ENCODE data around the gene MYO1C.
A peak's percentile ranks its signal among the peaks of the same experiment; 100 is the strongest.

Gene MYO1C

DNA sequence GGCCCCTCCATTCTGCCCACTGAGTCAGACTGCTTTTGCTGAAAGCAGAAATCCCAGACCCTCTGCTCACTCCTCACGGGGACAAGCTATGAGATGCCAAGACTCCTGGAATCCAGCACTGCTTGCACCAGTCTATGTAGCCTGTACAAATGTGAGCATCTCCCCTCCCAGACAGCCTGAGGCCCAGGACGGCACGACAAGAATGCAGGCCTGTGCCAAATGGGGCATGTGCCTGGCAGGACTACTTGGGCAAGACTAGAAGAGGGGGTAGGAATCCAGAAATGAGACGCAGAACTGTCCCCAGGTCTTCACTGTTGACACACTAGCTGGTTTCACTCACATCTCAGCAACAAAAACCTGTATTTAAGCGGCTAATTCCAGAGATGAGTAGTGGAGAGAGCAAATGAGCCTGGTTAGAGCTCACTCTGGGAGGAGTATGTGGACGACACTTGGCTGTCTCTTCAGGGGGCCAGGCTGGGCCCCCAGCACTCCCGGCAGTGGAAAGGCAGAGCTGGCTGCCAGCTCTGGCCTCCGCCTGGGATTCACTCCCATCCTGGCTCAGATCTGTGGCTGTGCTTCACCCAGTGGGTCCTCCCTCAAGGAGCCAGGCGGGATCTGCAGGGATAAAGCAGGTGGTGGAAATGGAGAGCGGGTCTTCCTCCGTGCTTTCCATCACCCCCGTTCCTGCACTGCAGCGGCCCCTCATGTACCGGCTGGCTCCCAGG lies 2.9 kb upstream of the MYO1C start:
- no peaks in the 10 kb centered on the region for H3K9me3 Mint-ChIP-seq
- H3K27ac Mint-ChIP-seq: no peak overlapping the region
- H3K4me3 Mint-ChIP-seq: no peak overlapping the region
- ATAC-seq: no peak
- DNase-seq: no peak
- H3K27me3 Mint-ChIP-seq: peaks cover 5% of the 10 kb centered on the region
- H3K4me1 Mint-ChIP-seq: peaks cover 8% of the 10 kb centered on the region
- peaks cover 3% of the 10 kb centered on the region for H3K36me3 Mint-ChIP-seq (ENCODE audit: low read depth)

DNA sequence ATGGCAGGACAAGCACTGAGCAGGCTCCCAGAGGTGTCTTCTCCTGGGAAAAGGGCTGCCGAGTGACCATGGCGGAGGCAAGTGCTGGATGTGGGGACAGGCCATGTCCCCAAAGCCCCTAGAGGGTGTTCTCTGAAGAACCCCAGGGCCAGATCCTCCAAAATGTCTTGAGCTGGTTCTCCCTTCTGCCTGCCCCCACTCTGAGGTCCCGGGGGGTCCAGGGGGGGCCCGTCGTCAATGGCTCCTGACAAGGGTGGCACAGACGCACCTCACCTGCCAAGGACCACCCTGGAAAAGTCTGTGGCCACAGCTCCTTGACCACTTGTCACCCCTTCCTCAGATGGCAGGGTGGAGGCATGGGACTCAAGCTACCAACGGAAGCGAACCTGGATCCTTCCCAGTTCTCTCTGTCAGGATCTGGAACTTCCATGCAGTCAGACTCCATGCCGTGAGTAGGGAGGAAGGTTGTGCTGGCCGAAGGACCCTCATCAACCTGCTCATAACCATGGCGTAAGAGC lies 2.3 kb upstream of the MYO1C start:
- Mint-ChIP-seq H3K27ac (no peak overlapping the region), H3K4me1 (peaks cover 11% of the 10 kb centered on the region), H3K27me3 (peaks cover 6% of the 10 kb centered on the region), H3K36me3 (ENCODE audit: low read depth) (peaks cover 3% of the 10 kb centered on the region), H3K4me3 (no peak overlapping the region), H3K9me3 (no peaks in the 10 kb centered on the region)
- DNase-seq (no peak), ATAC-seq (no peak)

DNA sequence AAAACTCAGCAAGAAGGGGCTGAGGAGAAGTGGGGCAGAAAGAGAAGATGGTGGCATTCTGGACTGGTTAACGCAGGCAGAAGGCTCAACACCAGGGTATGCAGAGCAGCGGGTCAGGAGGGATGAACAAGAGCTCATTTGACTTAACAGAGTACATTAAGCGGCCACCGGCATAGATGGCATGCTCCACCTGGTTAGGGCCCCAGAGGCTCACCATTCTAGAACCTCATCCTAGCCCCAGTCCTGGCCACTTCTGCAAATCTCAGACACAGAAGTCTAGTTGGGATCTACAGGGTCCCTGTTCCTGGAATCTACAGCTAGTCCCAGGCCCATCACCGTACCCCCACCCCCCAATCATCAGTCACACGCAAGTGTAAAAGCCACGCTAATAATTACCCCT lies 1.7 kb upstream of the MYO1C start:
- no peak for DNase-seq
- Mint-ChIP-seq H3K4me1 (peaks cover 13% of the 10 kb centered on the region), H3K4me3 (no peak overlapping the region), H3K9me3 (no peaks in the 10 kb centered on the region), H3K27ac (no peak overlapping the region), H3K27me3 (peaks cover 6% of the 10 kb centered on the region), H3K36me3 (ENCODE audit: low read depth) (peaks cover 3% of the 10 kb centered on the region)
- no peak for ATAC-seq

DNA sequence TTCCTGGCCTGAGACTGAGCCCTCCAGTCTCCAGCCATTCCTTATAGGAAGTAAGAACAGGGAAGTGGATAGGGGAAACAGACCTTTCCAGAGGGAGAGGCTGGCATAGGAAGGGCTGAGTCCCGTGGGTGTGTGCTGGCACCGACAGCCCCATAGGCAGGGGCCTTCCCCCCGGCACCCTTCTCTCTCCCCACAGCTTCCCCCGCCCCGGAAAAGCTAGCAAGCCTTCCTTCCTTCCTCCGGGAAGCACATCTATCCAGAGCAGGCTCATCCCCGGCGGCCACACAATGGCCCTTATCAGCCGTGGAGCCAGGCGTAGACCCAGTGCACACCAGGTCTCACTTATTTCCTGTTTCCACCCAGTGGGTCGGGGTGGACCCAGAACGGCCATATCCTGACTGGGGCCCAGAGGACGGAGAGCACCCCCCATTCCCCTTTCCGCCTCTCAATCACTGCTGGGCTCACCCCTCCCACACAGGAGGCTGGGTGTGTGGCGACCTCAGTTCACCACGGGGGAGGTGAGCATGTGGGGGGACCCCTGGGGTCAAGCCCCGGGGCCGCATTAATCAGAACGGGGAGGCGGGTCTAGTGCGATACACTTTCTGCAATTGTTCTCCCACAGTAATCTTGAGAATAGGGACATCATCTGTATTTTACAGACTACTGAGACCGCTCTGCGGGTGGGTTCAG lies 950 bp upstream of the MYO1C start:
- Mint-ChIP-seq H3K9me3 (no peaks in the 10 kb centered on the region), H3K36me3 (ENCODE audit: low read depth) (peaks cover 3% of the 10 kb centered on the region), H3K27me3 (peaks cover 6% of the 10 kb centered on the region), H3K4me3 (no peak overlapping the region), H3K4me1 (peaks cover 17% of the 10 kb centered on the region), H3K27ac (no peak overlapping the region)
- no peak for ATAC-seq
- no peak for DNase-seq

DNA sequence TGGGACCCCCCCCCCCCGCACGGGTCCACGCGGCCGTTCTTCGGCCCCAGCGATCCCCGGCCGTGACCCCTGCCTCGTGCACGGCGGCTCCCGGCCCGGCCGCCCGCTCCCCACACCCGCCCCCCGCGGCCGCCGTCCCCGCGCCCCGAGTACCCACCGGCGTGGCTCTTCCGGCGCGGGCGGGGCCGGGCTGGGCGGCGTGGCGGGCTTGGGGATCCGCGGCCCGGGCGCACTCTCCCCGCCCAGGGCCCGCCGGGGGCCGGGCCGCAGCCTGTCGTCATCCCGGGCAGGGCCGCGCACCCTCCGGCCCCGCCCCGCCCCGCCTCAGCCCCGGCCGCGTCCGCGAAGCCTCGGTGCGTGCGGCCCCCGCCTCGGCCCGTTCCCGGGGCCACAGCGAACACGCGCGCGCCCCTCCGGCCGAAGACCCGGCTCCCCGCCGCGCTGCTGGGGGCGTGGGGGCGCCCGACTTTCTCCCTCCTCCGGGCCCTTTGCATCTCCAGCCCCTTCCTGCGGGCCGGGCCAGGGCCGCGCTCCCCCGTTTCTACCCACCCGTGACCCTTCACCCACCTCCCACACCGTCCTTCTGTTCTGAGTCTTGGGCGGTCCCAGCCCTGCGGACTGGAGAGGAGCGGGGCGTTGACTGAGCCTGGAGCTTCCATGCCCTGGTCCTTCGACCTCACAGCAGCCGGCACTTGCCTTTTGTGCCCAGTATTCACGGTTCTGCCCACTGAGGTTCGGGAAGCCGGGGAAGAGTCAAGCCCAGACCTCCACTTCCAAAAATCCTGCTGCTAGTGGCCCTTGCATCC lies 840 bp downstream of the MYO1C start:
- peaks cover 6% of the 10 kb centered on the region for H3K27me3 Mint-ChIP-seq
- peak overlapping the region; percentile 78 for H3K4me3 Mint-ChIP-seq
- ATAC-seq: peak; percentile 63
- peak; percentile 64 for DNase-seq
- no peaks in the 10 kb centered on the region for H3K9me3 Mint-ChIP-seq
- H3K4me1 Mint-ChIP-seq: peaks cover 29% of the 10 kb centered on the region
- peak overlapping the region; percentile 31 for H3K27ac Mint-ChIP-seq
- H3K36me3 Mint-ChIP-seq (ENCODE audit: low read depth): peaks cover 3% of the 10 kb centered on the region

DNA sequence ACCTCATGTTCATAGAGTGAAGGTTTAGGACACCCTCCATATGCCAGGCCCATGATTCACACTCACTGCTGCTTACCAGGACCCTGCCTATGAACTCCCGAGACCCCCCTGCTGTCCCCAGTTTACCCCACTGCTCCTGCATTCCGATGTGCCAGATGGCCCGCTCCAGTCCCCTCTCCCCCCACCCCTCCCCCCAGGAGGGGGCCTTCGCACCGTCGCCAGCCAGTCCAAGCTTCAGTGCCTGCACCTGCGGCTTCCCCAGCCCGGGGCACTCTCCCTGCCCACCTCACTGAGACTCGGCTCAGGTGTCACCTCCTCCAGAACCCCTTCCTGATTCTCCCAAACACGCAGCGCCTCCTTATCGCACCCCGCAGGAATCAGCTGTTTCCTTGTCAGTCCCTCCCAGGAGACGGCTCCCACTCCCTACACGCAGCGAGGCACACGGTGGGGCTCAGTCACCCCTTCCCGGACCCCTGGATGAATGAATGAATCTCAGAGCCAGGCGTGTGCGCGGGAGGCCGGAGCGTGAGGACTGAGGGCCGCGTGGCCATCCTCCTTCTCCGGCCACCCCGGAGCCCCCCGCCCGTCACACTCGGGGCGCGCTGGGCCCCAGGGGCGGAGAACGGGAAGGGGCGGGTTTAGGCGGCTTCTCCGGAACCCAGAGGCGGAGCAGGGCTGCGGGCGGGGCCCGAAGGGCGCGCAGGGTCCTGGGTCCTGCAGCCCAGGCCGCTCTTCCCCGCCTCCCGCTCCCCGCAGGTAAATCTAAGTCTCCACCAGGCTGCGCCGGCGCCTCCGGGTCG lies 1.6 kb downstream of the MYO1C start:
- peak; percentile 60 for ATAC-seq
- DNase-seq: peak; percentile 71
- peaks cover 33% of the 10 kb centered on the region for H3K4me1 Mint-ChIP-seq

DNA sequence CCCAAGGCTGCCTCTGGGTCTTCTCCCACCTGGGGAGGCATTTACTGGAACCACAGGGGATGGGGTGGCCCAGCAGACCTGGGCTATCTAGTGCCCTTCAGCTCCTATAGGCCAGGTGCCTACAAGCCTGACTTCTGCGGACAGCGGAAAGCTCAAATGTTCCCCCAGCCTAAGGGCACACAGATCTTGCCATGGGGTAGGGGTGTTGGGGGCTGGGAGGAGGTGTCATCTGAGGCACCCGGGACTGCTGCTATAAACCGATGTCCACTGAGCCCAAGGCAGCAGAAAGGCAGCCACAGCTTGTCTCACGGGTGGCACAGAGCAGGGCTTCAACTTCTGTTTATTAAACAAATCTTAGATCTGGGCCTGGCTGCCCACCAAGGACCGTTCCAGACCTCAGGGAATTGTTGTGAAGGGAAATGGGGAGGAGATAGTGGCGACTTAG lies 3.6 kb downstream of the MYO1C start:
- peaks cover 40% of the 10 kb centered on the region for H3K4me1 Mint-ChIP-seq
- H3K27ac Mint-ChIP-seq: no peak overlapping the region

More for the DNA sequence above, 1.6 kb downstream of the MYO1C start:
- Mint-ChIP-seq H3K27ac (peak overlapping the region; percentile 39), H3K9me3 (no peaks in the 10 kb centered on the region), H3K27me3 (peaks cover 6% of the 10 kb centered on the region), H3K4me3 (peak overlapping the region; percentile 78), H3K36me3 (ENCODE audit: low read depth) (peaks cover 3% of the 10 kb centered on the region)

DNA sequence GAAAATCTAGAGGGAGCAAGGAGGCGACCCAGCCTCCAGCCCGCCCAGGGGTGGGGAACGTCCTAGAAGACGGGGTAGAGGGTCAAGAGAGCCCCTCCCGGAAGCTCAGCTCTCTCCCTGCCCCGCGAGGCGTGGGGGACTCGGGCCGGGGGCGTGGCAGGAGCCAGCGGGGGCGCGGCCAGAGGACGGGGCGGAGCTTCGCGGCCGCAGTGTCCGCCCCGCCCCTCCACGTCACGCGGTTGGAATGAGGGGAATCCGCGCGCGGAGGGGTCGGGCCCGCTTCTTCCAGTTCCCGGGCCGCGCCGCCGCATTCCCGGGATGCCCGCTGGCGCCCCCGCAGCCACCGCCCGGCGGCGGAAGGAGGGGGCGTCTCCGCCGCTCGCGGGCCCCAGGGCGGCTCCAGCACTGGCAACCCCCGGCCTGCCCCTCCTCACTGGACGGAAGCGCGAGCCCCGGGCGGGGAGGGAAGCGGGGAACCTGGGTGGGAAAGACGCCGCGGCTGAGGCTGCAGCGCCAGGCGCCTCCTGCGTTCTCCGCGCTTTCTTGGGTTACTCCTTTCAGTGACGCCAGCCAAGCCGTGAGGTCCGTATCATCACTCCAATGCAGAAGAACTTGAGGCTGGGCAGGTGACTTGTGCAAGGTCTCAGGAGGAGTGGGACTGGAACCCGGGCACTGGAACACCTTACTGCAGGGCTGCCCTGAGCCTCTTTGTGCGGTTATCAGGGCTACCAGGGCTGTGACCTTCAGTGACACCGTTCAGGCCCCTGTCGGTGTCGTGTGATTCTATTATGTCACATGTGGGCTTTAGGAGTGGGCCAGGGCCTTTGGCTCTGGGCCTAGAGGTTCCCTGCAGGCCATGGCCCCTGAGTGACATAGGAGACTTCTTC lies 4.3 kb downstream of the MYO1C start:
- peak; percentile 78 for DNase-seq
- no peak overlapping the region for H3K27ac Mint-ChIP-seq
- H3K9me3 Mint-ChIP-seq: no peaks in the 10 kb centered on the region
- ATAC-seq: no peak
- peak overlapping the region; percentile 72 for H3K4me3 Mint-ChIP-seq
- peaks cover 6% of the 10 kb centered on the region for H3K27me3 Mint-ChIP-seq
- no peaks in the 10 kb centered on the region for H3K36me3 Mint-ChIP-seq (ENCODE audit: low read depth)
- peaks cover 40% of the 10 kb centered on the region for H3K4me1 Mint-ChIP-seq

More for the DNA sequence above, 3.6 kb downstream of the MYO1C start:
- no peak for DNase-seq
- no peak for ATAC-seq
- H3K9me3 Mint-ChIP-seq: no peaks in the 10 kb centered on the region
- H3K4me3 Mint-ChIP-seq: peak overlapping the region; percentile 59
- H3K27me3 Mint-ChIP-seq: peaks cover 6% of the 10 kb centered on the region
- no peaks in the 10 kb centered on the region for H3K36me3 Mint-ChIP-seq (ENCODE audit: low read depth)

DNA sequence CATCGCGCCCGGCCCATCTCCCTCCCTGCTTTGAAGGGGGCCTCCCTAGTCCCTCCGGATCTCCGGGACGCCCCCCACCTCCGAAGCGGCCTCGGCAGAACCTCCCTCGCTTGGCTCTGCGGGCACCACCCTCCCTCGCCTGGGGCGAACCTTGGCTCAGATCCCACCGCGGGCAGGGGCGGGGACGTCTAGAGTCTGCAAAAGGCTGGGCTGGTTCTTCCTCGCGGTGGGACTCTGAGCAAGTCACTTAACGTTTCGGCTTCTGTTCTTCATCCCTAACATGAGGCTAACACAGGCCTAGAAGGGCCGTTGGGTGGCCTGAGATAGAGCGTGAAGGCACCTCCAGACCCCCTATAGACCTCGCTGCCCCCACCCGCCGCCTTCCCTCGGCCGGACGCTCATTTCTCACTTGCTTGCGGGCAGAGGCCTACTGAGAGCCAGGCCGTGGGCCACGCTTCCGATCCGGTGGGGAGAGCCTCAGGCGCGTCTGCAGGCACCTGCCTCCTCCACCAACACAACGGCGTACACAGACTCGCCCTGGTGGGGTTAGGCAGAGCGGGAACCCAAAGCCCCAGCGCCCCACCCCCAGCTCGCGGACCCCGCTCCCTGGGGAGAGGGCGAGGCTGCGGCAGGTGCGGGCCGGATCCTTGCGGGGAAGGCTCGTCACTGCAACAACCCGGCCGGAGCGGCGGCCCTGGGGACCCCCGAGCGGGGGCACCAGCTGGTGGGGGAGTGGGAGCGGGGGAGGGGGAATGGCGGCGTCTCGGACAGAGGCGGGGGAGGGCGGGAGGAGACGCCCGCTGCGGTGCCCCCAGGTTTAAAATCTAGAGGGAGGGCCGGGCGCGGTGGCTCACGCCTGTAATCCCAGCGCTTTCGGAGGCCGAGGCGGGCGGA lies 5.4 kb downstream of the MYO1C start:
- Mint-ChIP-seq H3K36me3 (ENCODE audit: low read depth) (peaks cover 2% of the 10 kb centered on the region), H3K9me3 (no peaks in the 10 kb centered on the region), H3K27ac (peak overlapping the region; percentile 66), H3K4me1 (peaks cover 39% of the 10 kb centered on the region), H3K4me3 (peak overlapping the region; percentile 72), H3K27me3 (peaks cover 3% of the 10 kb centered on the region)
- peak; percentile 62 for ATAC-seq
- DNase-seq: peak; percentile 90

DNA sequence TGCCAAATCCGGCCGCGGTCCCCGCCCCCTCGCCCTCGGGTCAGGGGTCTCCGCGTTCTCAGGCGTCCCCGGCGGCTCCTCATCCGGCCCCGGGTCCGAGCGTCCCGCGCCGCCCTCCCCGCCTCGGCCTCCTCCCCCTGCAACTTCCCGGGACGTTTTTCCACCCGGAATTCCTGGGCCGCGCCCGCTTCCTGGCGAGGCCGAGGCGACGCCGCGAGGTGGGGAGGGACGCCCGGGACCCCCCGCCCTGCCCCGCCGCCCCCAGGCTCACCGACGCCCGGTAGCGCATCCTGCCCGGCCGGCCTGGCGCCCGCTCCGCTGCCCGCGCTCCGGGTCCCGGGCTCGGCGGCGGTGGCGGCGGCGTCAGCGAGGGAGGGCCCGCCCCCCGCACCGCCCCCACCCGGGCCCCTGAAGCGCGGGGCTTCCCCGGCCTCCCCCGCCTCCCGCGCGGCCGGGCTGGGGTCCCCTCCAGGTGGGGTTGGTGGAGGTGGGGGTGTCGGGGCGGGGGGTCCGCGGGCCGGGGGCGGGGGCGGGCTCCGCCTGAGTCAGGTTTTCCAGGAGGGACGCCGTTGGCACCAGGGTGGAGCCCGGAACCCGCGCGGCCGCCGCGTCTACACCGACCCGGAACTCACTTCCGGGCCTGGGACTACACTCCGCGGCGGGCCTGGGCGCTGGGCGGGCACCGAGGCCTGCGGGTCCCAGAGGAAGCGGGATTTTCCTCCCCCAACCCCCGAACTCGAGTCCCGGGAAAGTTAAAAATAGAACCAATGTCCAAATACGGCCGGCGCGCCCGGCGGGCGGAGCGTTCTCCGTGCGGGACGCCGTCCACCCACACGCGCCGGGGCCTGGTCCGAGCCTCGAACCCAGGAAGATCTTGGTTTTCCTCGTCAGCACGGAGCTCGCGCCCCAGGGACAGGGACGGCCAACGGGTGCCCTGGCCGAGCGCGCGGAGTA lies 6.8 kb downstream of the MYO1C start:
- Mint-ChIP-seq H3K9me3 (no peaks in the 10 kb centered on the region), H3K27me3 (peaks cover 2% of the 10 kb centered on the region), H3K4me3 (peak overlapping the region; percentile 75), H3K4me1 (peaks cover 33% of the 10 kb centered on the region), H3K36me3 (ENCODE audit: low read depth) (peaks cover 6% of the 10 kb centered on the region), H3K27ac (no peak overlapping the region)
- ATAC-seq (peak; percentile 25), DNase-seq (peak; percentile 72)

DNA sequence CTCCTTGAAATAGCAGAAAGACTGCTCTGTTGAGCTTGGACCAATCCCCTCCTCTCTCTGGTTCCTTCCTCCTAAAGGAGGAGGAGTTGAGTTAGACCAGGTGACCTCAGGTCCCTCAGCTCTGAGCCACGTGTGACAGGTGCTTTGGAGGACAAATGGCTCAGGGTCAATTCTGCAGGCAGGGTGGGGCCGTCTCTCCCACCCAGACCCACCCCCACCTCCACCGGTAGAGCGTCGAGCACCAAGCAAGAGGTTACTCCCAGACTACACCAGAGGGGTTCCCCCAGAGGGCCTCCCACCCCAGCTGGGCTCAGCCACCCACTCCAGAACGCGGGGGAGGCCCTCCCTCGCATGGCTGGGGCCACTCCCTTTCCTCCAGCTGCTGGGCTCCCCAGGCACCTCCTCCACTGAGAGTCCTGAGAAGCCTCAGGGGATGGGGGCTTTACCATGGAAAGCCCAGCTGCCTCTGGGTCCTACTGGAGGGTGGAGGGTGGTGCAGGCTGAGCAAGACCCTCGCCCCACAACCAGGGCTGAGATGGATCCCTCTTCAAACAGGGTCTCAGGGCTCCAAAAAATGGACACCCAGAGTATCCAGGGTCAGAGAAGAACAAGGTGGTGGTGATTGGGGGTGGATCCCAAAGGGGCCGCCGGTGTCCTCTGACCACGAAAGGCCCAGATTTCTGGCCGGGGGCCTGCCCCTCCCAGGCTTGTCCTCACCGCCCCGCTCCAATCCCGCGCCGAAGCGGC lies 7.6 kb downstream of the MYO1C start:
- peak; percentile 50 for DNase-seq
- ATAC-seq: peak; percentile 5
- Mint-ChIP-seq H3K36me3 (ENCODE audit: low read depth) (peaks cover 6% of the 10 kb centered on the region), H3K4me3 (peak overlapping the region; percentile 75), H3K4me1 (peaks cover 29% of the 10 kb centered on the region), H3K27ac (peak overlapping the region; percentile 77), H3K27me3 (no peaks in the 10 kb centered on the region), H3K9me3 (no peaks in the 10 kb centered on the region)
